GM23338 (cell line): ENCODE measurements around the gene EYA2. TPM values are rescaled to one million over a fixed set of nuclear protein-coding genes. Genes with fewer than 3 reads are reported as not detected.

Experiments
- ATAC-seq: fragments of 200-7000 bp; cut with Tn5 transposase; 3 replicates; pipeline ENCODE4 v1.9.1; 2020
- DNase-seq: peaks from one replicate; pipeline ENCODE4 v3.0.0-alpha.2; 2015; ENCODE audit warnings: low spot score
- H2AFZ ChIP-seq: fragments of 200-600 bp; sonication (generic); 2 replicates; pipeline ENCODE4 v1.8.0; 2016; ENCODE audit warnings: antibody characterized with exemption, mild to moderate bottlenecking, moderate library complexity
- H3F3A ChIP-seq: fragments of 200-600 bp; sonication (generic); replicated peaks from 2 replicates; pipeline ENCODE4 v1.8.0; 2017; ENCODE audit warnings: antibody characterized with exemption, mixed run types, low read depth
- H3K27ac ChIP-seq: fragments of 200-600 bp; sonication (generic); 2 replicates; pipeline ENCODE4 v1.6.1; 2016; ENCODE audit warnings: low read depth
- H3K27me3 ChIP-seq: fragments of 200-600 bp; sonication (generic); 2 replicates; pipeline ENCODE4 v1.8.0; 2016; ENCODE audit warnings: mild to moderate bottlenecking, mixed run types, moderate library complexity; ENCODE audit not compliant: insufficient read depth
- H3K36me3 ChIP-seq: fragments of 200-600 bp; sonication (generic); 2 replicates; pipeline ENCODE4 v1.8.0; 2016; ENCODE audit warnings: mild to moderate bottlenecking; ENCODE audit not compliant: insufficient read depth
- H3K4me1 ChIP-seq: fragments of 200-600 bp; sonication (generic); 2 replicates; pipeline ENCODE4 v1.8.0; 2016; ENCODE audit warnings: mild to moderate bottlenecking, moderate library complexity; ENCODE audit not compliant: insufficient read depth
- H3K4me2 ChIP-seq: fragments of 200-600 bp; sonication (generic); 2 replicates; pipeline ENCODE4 v1.7.1; 2017; ENCODE audit warnings: mixed run types
- H3K4me3 ChIP-seq: fragments of 200-600 bp; sonication (generic); 2 replicates; pipeline ENCODE4 v1.6.1; 2016; ENCODE audit warnings: mixed run types
- H3K79me2 ChIP-seq: fragments of 200-600 bp; sonication (generic); replicated peaks from 2 replicates; pipeline ENCODE4 v1.8.0; 2017; ENCODE audit warnings: mild to moderate bottlenecking; ENCODE audit not compliant: insufficient read depth
- H3K9me2 ChIP-seq: fragments of 200-600 bp; sonication (generic); 2 replicates; pipeline ENCODE4 v1.8.0; 2017; ENCODE audit not compliant: insufficient read depth
- H4K20me1 ChIP-seq: fragments of 200-600 bp; sonication (generic); replicated peaks from 2 replicates; pipeline ENCODE4 v1.8.0; 2017; ENCODE audit warnings: mild to moderate bottlenecking; ENCODE audit not compliant: insufficient read depth
- H3K27ac Mint-ChIP-seq: 2 replicates; pipeline ENCODE4 v1.8.0; 2020; ENCODE audit warnings: inconsistent platforms, mild to moderate bottlenecking, moderate library complexity, mixed read lengths
- H3K27me3 Mint-ChIP-seq: 3 replicates; pipeline ENCODE4 v1.8.0; 2022; ENCODE audit warnings: low read depth, mild to moderate bottlenecking, moderate library complexity, mixed read lengths, inconsistent platforms; ENCODE audit not compliant: insufficient read depth, poor library complexity
- H3K36me3 Mint-ChIP-seq: 3 replicates; pipeline ENCODE4 v1.8.0; 2021; ENCODE audit warnings: low read depth, mild to moderate bottlenecking, inconsistent platforms, moderate library complexity, mixed read lengths
- H3K4me1 Mint-ChIP-seq: 3 replicates; pipeline ENCODE4 v1.8.0; 2020; ENCODE audit warnings: mild to moderate bottlenecking, inconsistent platforms, mixed read lengths
- H3K4me3 Mint-ChIP-seq: 3 replicates; pipeline ENCODE4 v1.8.0; 2021; ENCODE audit warnings: moderate library complexity, mild to moderate bottlenecking, inconsistent platforms, mixed read lengths
- H3K9me3 Mint-ChIP-seq: 3 replicates; pipeline ENCODE4 v1.8.0; 2020; ENCODE audit warnings: moderate library complexity, mild to moderate bottlenecking, inconsistent platforms, mixed read lengths
- CREB1 ChIP-seq: fragments of 250-450 bp; sonication (Bioruptor Pico); IDR thresholded peaks from 2 replicates; pipeline ENCODE4 v1.5.0; 2020; ENCODE audit warnings: low read depth, mild to moderate bottlenecking, moderate library complexity
- CTCF ChIP-seq, 2 experiments: fragments of 200-600 bp in 1 of 2; sonication (generic) in 1 of 2; conservative IDR thresholded peaks; 2 replicates each; pipeline versions ENCODE4 v1.5.1 to v1.6.1; 2016 to 2017; ENCODE audit warnings: antibody characterized with exemption in 2 of 2, low read depth in 2 of 2, mild to moderate bottlenecking in 2 of 2, moderate library complexity in 1 of 2
- ETS1 ChIP-seq: IDR thresholded peaks from 2 replicates; pipeline ENCODE4 v1.6.1; 2016; ENCODE audit warnings: antibody characterized with exemption
- EZH2 ChIP-seq: fragments of 200-600 bp; sonication (generic); IDR thresholded peaks from one replicate; pipeline ENCODE4 v1.8.0; 2017; ENCODE audit warnings: antibody characterized with exemption, mild to moderate bottlenecking, low read depth; ENCODE audit not compliant: unreplicated experiment
- EZH2phosphoT487 ChIP-seq: fragments of 200-600 bp; sonication (generic); IDR thresholded peaks from one replicate; pipeline ENCODE4 v1.8.1; 2018; ENCODE audit warnings: antibody characterized with exemption; ENCODE audit not compliant: unreplicated experiment
- JUNB ChIP-seq: IDR thresholded peaks from one replicate; pipeline ENCODE4 v1.6.1; 2016; ENCODE audit warnings: antibody characterized with exemption; ENCODE audit not compliant: unreplicated experiment
- NANOG ChIP-seq: IDR thresholded peaks from 2 replicates; pipeline ENCODE4 v1.6.1; 2016; ENCODE audit warnings: antibody characterized with exemption, borderline replicate concordance
- POLR2AphosphoS5 ChIP-seq: IDR thresholded peaks from 2 replicates; pipeline ENCODE4 v1.6.1; 2016; ENCODE audit warnings: antibody characterized with exemption, low read depth
- REST ChIP-seq: IDR thresholded peaks from one replicate; pipeline ENCODE4 v1.6.1; 2018; ENCODE audit warnings: antibody characterized with exemption; ENCODE audit not compliant: unreplicated experiment
- STAT1 ChIP-seq: IDR thresholded peaks from one replicate; pipeline ENCODE4 v1.6.1; 2016; ENCODE audit warnings: antibody characterized with exemption; ENCODE audit not compliant: unreplicated experiment
- ZNF331 ChIP-seq: fragments of 250-450 bp; sonication (Bioruptor Pico); IDR thresholded peaks from 2 replicates; pipeline ENCODE4 v1.5.0; 2020; ENCODE audit warnings: low read depth, mild to moderate bottlenecking, moderate library complexity
- polyA plus RNA-seq: library from polyadenylated mRNA; unstranded; fragments of >200 nt; fragmentation: Nextera tagmentation; extraction: Ambion mirVana; gene quantifications from 2 replicates; pipeline ENCODE4 v1.2.1, GENCODE V29; 2016
- total RNA-seq: library from RNA; depleted of rRNA; stranded (reverse); fragments of >200 nt; shearing (Covaris generic); gene quantifications from 2 replicates; pipeline ENCODE4 v1.2.3, GENCODE V29; 2014

EYA2 gene
- total and polyA plus RNA-seq, 2 experiments from 2014 or later, result 0.50 to 0.56 TPM

GRCh38 chr20:46963758-46964617 is 69.3 kb downstream of the EYA2 start:
- Mint-ChIP-seq H3K27ac (no peak overlapping the region), H3K9me3 (no peaks in the 10 kb centered on the region; the same call in 2 of the 3 replicates), H3K4me3 (no peak overlapping the region), H3K36me3 (no peaks in the 10 kb centered on the region), H3K27me3 (peaks cover 2% of the 10 kb centered on the region), H3K4me1 (peaks cover 9% of the 10 kb centered on the region)
- Histone ChIP-seq H4K20me1 (no peaks in the 10 kb centered on the region; the same call in 1 of the 2 replicates), H3K4me2 (no peak overlapping the region), H3K27ac (no peak overlapping the region), H3K4me3 (no peak overlapping the region), H3K9me2 (no peaks in the 10 kb centered on the region; the same call in 1 of the 2 replicates), H2AFZ (no peak overlapping the region), H3F3A (no peaks in the 10 kb centered on the region), H3K79me2 (no peaks in the 10 kb centered on the region), H3K36me3 (no peaks in the 10 kb centered on the region), H3K27me3 (no peaks in the 10 kb centered on the region), H3K4me1 (no peaks in the 10 kb centered on the region)
- no peak for DNase-seq
- ATAC-seq, result no peak
- TF ChIP-seq CTCF (conservative IDR thresholded peaks at IDR 0.05; ENCODE audit: low read depth in 2 of 2) (no peak), REST (no peak), EZH2phosphoT487 (no peak), POLR2AphosphoS5 (no peak), EZH2 (no peak), CREB1 (CRISPR knock-in tag) (no peak), STAT1 (no peak), ETS1 (no peak), ZNF331 (no peak), JUNB (no peak), NANOG (no peak)
